ENCODE data around the gene WNK3. TPM values are rescaled to one million over a fixed set of nuclear protein-coding genes. Genes with fewer than 3 reads are reported as not detected.
"Not testable (repeated sequence)": the region's sequence is repeated elsewhere in the genome, so short reads cannot be mapped to it uniquely, and the experiment has no call there.

Gene WNK3
- 5.7 to 6.0 TPM (median 5.7 TPM) in 3 replicates for total RNA-seq
- long read RNA-seq, result 0 reads

- no peak for TF ChIP-seq CTCF (IDR thresholded peaks at IDR 0.05)
- Mint-ChIP-seq H3K36me3 (ENCODE audit: low read depth) (no peaks in the 10 kb centered on the region), H3K27me3 (ENCODE audit: low read depth) (no peaks in the 10 kb centered on the region), H3K4me1 (ENCODE audit: low read depth) (peaks cover 12% of the 10 kb centered on the region), H3K9me3 (ENCODE audit: low read depth) (peaks cover 12% of the 10 kb centered on the region), H3K4me3 (ENCODE audit: unreplicated experiment) (peak within 1 kb of the TSS; percentile 97), H3K27ac (ENCODE audit: unreplicated experiment) (peak within 1 kb of the TSS; percentile 98)
- no peak for DNase-seq (ENCODE audit: low spot score)
These were observed at the start of gene WNK3 for GRCh38 chrX:54357414-54358377. Gene WNK3, minus strand, starts transcription at chrX:54358046.

DNA sequence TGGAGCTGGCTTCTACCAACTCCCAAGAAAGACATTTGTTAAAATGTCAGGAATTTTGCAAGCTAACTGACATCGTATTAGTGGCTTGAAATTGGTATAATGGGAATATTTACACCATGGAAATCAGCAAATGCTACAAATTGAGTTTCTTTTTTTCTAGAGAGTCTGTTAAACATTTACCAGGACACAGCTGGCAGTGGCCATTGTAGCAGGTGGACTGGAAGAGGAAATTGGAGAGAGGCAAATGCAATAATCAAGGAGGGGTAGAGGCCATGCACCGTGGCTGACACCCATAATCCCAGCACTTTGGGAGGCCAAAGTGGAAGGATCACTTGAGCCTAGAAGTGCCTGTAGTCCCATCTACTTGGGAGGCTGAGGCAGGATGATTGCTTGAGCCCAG is 49.4 kb upstream of the WNK3 start:
- no peak overlapping the region for H3K4me3 Mint-ChIP-seq (ENCODE audit: unreplicated experiment)
- H3K36me3 Mint-ChIP-seq (ENCODE audit: low read depth), result no peaks in the 10 kb centered on the region
- H3K9me3 Mint-ChIP-seq (ENCODE audit: low read depth), result peaks cover 8% of the 10 kb centered on the region

DNA sequence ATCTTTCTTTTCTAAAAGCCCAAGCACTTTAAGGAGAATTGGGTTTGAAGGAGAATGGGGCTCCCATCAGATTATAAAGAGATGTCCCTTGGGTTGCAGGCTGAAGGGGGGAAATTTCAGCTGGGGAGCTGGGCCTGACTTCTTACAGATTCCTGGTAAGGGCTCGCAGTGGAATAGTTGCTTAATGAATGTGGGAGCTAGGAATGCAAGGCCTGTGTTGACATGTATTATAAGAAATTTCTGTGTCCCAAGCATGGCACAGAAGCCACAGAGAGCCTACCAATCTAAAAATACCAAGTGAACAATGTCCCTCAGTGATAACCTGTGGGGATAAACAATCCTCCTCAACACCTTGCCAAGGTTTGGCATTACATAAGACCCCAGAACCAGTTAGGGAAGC is 39.3 kb upstream of the WNK3 start:
- Mint-ChIP-seq H3K4me3 (ENCODE audit: unreplicated experiment) (no peak overlapping the region), H3K27ac (ENCODE audit: unreplicated experiment) (peak overlapping the region; percentile 49), H3K9me3 (ENCODE audit: low read depth) (peaks cover 9% of the 10 kb centered on the region), H3K36me3 (ENCODE audit: low read depth) (no peaks in the 10 kb centered on the region), H3K27me3 (ENCODE audit: low read depth) (no peaks in the 10 kb centered on the region), H3K4me1 (ENCODE audit: low read depth) (peaks cover 2% of the 10 kb centered on the region)
- no peak for DNase-seq (ENCODE audit: low spot score)
- TF ChIP-seq CTCF (IDR thresholded peaks at IDR 0.05), result no peak

More for the DNA sequence above, 49.4 kb upstream of the WNK3 start:
- no peak for DNase-seq (ENCODE audit: low spot score)
- Mint-ChIP-seq H3K27me3 (ENCODE audit: low read depth) (no peaks in the 10 kb centered on the region), H3K27ac (ENCODE audit: unreplicated experiment) (peak overlapping the region; percentile 10), H3K4me1 (ENCODE audit: low read depth) (peaks cover 7% of the 10 kb centered on the region)
- no peak for TF ChIP-seq CTCF (IDR thresholded peaks at IDR 0.05)

DNA sequence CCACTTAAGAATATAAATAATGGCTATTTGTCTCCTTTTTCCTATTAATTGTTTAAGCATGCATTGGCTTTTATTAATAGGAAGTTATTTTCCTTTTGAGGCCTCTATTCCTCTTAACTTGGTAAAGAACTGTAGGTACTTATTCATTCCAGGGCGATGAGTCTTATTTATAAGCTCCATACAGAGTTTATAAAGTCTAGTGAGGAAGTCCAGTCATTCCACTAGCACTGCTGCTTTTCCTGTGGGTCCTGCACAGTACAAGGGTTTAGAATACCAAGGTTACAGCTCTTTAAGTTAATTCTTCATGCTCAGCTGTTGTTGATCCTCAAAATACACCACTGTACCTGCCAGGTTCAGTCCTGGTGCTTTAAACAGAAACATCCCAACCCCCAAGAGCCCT is 28.5 kb upstream of the WNK3 start:
- H3K27ac Mint-ChIP-seq (ENCODE audit: unreplicated experiment), result peak overlapping the region; percentile 75
- no peaks in the 10 kb centered on the region for H3K36me3 Mint-ChIP-seq (ENCODE audit: low read depth)
- peaks cover 5% of the 10 kb centered on the region for H3K9me3 Mint-ChIP-seq (ENCODE audit: low read depth)
- H3K27me3 Mint-ChIP-seq (ENCODE audit: low read depth), result no peaks in the 10 kb centered on the region
- H3K4me3 Mint-ChIP-seq (ENCODE audit: unreplicated experiment), result no peak overlapping the region
- no peak for DNase-seq (ENCODE audit: low spot score)
- no peak for TF ChIP-seq CTCF (IDR thresholded peaks at IDR 0.05)
- H3K4me1 Mint-ChIP-seq (ENCODE audit: low read depth), result peaks cover 7% of the 10 kb centered on the region

DNA sequence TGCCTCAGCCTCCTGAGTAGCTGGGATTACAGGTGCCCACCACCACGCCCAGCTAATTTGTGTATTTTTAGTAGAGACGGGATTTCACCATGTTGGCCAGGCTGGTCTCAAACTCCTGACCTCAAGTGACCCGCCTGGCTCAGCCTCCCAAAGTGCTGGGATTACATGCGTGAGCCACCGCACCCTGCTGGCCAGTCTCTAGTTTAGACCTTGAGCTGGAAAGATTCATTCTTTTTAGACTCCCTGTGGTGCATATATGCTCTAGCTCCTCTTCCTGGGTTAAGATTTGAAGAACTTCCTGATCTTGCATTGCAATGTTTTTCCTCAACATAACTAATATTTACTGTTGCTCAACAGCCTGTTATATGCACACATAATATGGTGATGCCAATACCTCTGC is 26.8 kb upstream of the WNK3 start:
- not testable (repeated sequence) for H3K4me1 Mint-ChIP-seq (ENCODE audit: low read depth); H3K36me3 Mint-ChIP-seq (ENCODE audit: low read depth); H3K4me3 Mint-ChIP-seq (ENCODE audit: unreplicated experiment); H3K27me3 Mint-ChIP-seq (ENCODE audit: low read depth); H3K9me3 Mint-ChIP-seq (ENCODE audit: low read depth); H3K27ac Mint-ChIP-seq (ENCODE audit: unreplicated experiment); DNase-seq (ENCODE audit: low spot score)

Data from chondrocyte (in vitro differentiated cells).